Activated T-helper 1 cell treated with anti-CD3 and anti-CD28 coated beads, Interleukin-12 subunit alpha, Interleukin-12 subunit beta, Interleukin-2, Interleukin-4 antibody, amounts not matched to agents 30 ng/mL and 10 ng/mL and 1 ng/mL, durations not matched to agents 14 hours and 24 hours and 36 hours (primary cell): ENCODE data around the gene PER2. TPM values are rescaled to one million over a fixed set of nuclear protein-coding genes. Genes with fewer than 3 reads are reported as not detected.

Experiments used
- DNase-seq: peaks from one replicate; pipeline ENCODE4 v3.0.0; 2021; ENCODE audit warnings: low spot score
- H3K27ac Mint-ChIP-seq: one replicate; pipeline ENCODE4 v1.8.0; 2021; ENCODE audit warnings: mild to moderate bottlenecking, mixed read lengths
- H3K27me3 Mint-ChIP-seq: one replicate; pipeline ENCODE4 v1.8.0; 2022; ENCODE audit warnings: mild to moderate bottlenecking, moderate library complexity, mixed read lengths; ENCODE audit not compliant: insufficient read depth
- H3K36me3 Mint-ChIP-seq: one replicate; pipeline ENCODE4 v1.8.0; 2021; ENCODE audit warnings: low read depth, mixed read lengths
- H3K4me1 Mint-ChIP-seq: one replicate; pipeline ENCODE4 v1.8.0; 2021; ENCODE audit warnings: low read depth, mixed read lengths
- H3K4me3 Mint-ChIP-seq: one replicate; pipeline ENCODE4 v1.8.0; 2021; ENCODE audit warnings: mild to moderate bottlenecking, moderate library complexity, mixed read lengths
- H3K9me3 Mint-ChIP-seq: one replicate; pipeline ENCODE4 v1.8.0; 2021; ENCODE audit warnings: mixed read lengths
- intact Hi-C: fragments of 100-400 bp; cut with micrococcal nuclease; formaldehyde crosslinking; loops from one replicate; pipeline ENCODE4 v1.15.1; 2024
- total RNA-seq: library from RNA; stranded (reverse); gene quantifications from 2 replicates; pipeline ENCODE4 v1.2.3, GENCODE V29; 2022

The PER2 gene
- total RNA-seq, 1 donor from 2014 or later, result 21.2 TPM

DNA sequence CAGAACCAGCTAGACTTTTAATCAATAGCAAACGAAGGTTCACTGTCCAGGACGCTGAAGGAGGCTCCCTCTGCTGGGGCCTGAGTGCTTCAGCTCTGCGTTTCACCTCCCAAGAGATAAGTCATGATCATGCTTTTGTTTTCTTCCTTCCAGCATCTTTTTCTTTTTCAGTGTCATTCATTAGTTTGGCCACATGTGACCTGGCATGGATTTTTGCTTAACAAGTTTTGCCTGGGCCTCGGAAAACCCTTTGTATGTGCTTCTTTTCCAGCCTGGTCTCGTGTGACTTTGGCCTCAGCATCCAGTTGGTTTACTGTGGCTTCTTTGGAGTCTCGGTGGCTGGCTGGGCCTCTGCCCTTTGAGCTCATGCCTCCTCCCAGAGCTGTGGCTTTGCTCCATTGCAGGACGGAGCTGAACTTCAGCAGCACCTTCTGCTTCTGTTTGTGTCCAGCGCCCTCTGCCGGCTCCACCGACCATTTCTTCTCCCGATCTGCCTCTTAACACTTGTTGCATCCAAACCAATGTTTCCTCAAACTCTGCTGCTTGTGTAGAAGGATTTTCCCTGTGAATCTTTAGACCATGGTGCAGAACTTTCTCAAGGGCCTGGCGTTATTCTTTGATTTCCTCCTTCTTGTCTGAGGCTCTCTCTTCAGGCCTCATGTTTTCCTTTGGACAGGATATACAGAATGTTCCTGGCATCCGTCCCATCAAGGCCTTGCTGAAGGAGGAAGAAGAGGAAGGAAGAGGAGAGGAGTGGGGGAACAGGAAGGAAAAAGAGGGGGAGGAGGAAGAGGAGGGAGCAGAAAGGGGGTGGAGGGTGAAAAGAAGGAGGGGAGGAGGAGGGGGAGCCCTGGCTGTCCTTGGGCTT is 25.0 kb downstream of the PER2 start:
- H3K4me1 Mint-ChIP-seq, result peaks cover 7% of the 10 kb centered on the region
- H3K9me3 Mint-ChIP-seq, result no peaks in the 10 kb centered on the region
- peak; percentile 67 for DNase-seq
- intact Hi-C loops, result loop anchor here (1.0 to 5.0 kb wide), 3 partner anchors 106 to 405 kb away; partner anchors contain the start of gene ERFE
- peak overlapping the region; percentile 43 for H3K27ac Mint-ChIP-seq
- H3K27me3 Mint-ChIP-seq, result no peaks in the 10 kb centered on the region
- H3K4me3 Mint-ChIP-seq, result no peak overlapping the region
- peaks cover 21% of the 10 kb centered on the region for H3K36me3 Mint-ChIP-seq

DNA sequence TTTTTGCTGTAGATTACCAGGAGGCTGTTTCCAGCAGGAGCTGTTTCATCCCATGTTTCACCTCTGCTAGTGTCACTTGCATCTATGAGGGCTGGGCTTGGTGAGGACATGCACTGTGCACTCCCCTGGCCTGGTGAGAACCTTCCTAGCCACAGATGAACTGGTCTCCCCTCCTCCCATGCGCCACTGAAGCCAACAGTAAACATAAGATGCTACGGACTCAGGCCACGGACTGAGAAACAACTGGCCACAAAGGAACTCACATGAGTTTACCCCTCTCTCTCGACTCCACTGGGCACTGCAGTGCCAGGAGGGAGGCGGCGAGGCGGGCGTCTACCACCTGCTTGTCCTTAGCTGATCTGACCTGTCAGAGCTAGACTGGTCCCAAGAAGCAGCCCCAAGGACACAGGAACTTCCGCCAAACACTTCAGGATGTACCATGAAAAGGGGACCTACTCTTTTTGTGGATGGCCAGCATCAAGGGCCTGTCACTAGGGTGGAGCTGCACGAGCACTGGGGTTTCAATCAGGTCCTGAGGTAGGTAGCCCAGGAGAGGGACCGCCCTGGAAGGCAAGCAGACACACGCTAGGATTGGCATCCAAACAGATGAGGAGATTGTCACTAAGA is 25.8 kb downstream of the PER2 start:
- Mint-ChIP-seq H3K27me3 (no peaks in the 10 kb centered on the region), H3K27ac (no peak overlapping the region), H3K4me3 (no peak overlapping the region), H3K9me3 (no peaks in the 10 kb centered on the region), H3K36me3 (peaks cover 24% of the 10 kb centered on the region), H3K4me1 (peaks cover 7% of the 10 kb centered on the region)
- intact Hi-C loops, result loop anchor here (1.0 to 5.0 kb wide), 3 partner anchors 105 to 404 kb away; partner anchors contain the start of gene ERFE
- no peak for DNase-seq

DNA sequence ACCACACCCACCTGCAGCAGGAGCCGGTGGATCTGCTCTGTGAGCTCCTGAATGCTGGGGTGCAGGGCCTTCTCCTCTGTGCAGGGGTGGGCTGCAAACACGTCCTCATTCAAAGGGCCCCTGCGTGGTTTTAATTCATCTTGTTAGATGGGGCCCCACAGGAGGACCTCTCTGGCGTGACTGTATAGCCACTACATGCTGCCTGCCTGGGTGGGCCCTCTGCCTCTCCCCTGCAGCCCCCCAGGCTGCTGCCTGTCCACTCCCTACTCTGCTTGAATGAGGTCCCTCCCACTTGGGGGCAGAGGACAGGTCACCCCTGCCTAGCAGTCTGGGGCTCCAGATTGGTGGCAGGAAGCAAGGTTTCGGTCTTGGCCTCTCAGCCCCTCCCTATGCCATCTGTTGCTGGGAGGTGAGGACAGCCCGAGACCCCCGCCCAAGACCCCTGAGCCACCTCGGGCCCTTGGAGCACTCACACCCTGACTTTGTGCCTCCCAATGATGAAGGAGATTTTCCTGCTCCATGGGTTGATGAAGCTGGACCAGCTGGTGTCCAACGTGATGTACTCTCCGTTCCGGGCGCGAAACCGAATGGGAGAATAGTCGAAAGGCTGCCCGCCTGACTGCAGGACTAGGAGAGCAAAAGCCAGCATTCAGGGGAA is 26.6 kb downstream of the PER2 start:
- Mint-ChIP-seq H3K27me3 (no peaks in the 10 kb centered on the region), H3K36me3 (peaks cover 22% of the 10 kb centered on the region), H3K27ac (no peak overlapping the region), H3K4me1 (peaks cover 7% of the 10 kb centered on the region), H3K9me3 (no peaks in the 10 kb centered on the region), H3K4me3 (no peak overlapping the region)
- intact Hi-C loops, result loop anchor here (5.0 kb wide), 1 partner anchor 105 kb away; the partner anchor contains the start of gene ERFE
- no peak for DNase-seq

DNA sequence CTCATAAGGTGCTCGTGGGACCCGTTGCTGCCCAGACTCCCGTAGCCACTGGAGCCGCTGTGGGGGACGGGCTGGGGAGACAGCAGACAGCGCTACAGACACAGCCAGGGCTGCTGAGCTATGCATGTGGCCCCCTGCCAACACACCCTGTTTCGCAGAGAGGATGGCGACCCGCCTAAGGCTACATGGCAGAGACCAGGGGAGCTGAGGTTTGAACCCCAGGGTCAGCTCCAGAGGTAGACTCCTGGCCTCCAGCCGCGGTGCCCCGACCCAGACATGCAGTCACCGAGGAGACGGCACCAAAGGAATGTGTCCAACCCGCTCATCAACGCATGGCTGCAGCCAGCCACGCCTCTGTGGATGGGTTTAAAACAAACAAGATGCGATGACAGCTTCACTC is 27.5 kb downstream of the PER2 start:
- H3K27me3 Mint-ChIP-seq, result no peaks in the 10 kb centered on the region
- no peak overlapping the region for H3K27ac Mint-ChIP-seq
- intact Hi-C loops, result loop anchor here (5.0 kb wide), 1 partner anchor 104 kb away; the partner anchor contains the start of gene ERFE
- no peak overlapping the region for H3K4me3 Mint-ChIP-seq
- peaks cover 24% of the 10 kb centered on the region for H3K36me3 Mint-ChIP-seq
- H3K9me3 Mint-ChIP-seq, result no peaks in the 10 kb centered on the region
- peaks cover 7% of the 10 kb centered on the region for H3K4me1 Mint-ChIP-seq
- no peak for DNase-seq

DNA sequence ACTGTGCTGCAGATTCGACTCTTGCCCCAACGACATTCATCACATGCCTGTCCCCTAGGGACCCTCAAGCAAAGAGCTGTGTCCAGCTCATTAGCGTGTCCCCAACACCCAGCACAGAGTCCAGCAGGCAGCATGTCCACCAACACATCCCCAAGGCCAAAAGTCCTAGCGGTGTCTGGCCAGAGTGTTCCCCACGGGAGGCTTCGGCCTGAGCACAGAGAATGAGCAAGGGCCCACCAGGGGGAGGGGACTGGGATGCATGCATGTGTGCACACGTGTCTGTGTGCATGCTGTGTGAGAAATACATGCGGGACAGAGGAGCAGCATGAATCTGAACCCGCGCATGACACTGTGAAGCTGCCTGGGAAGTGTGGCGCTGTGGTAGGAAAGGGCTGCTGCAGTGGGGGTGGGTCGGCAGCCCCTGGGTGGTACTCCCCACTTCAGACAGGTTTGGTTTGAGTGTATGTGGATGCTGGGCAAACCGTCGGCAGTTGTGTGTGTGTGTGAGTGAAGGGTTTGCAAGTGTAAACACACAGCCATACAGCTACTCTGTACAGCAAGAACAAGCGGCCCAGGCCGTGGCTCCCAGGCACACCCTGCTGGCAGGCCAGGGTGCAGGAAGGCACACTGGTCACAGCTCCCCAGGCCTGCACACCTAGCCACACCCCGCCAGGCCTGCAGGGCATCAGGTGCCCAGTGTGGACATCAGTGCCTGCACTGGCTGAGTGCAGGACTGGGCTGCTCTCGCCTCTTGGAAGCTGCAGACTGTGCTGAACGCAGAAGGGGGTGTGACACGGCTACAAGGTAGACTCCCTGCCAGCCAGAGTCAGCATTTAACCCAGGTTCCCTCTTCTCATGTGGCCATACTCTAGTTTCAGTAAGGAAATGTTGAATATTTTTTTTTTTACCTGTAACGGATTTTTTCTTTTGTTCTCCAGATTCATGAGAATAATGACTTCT is 29.1 kb downstream of the PER2 start:
- no peak for DNase-seq
- Mint-ChIP-seq H3K9me3 (no peaks in the 10 kb centered on the region), H3K4me1 (peaks cover 7% of the 10 kb centered on the region), H3K36me3 (peaks cover 32% of the 10 kb centered on the region), H3K4me3 (no peak overlapping the region), H3K27ac (no peak overlapping the region), H3K27me3 (no peaks in the 10 kb centered on the region)
- intact Hi-C loops, result loop anchor here (5.0 kb wide), 1 partner anchor 102 kb away; the partner anchor contains the start of gene ERFE

DNA sequence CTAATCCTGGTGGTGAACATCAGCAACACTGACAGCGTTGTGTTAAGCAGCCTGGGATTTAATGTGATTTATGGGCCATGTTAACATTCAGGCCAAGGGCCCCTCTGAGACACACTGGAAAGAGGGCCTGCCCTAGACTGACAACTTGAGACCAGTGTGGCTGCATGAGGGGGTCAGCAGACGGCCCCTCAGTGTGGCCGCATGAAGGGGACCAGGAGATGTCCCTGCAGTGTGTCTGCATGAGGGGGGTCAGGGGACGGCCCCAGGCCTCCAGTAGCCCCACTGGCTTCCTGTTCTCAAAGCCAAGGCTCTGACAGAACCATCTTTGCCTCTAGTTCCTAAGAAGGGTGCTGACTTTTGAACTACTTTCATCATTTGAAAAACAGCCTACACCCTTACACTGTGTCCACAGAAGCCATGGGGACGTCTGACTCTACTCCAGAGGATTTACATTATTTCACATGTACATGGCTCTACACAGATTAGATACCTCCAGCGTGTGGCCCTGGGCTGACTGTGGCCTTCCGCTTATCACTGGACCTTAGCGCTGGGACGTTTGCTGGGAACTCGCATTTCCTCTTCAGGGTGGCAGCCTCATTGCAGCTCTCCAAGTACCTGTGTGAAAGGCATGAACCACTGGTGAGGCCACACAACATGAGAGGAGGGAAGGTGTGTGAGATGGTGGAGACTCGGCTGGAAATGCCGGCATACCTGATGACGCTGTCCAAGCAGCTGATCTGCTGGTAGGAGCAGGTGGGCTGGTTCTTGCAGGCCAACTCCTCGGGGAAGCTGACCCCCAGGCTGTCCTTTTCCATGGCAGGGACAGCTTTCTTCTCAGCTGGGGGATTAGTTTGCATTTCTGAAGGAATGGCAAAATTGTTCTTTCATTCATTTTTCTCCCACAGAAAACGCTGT is 30.4 kb downstream of the PER2 start:
- Mint-ChIP-seq H3K27ac (no peak overlapping the region), H3K9me3 (no peaks in the 10 kb centered on the region), H3K27me3 (no peaks in the 10 kb centered on the region), H3K36me3 (peaks cover 26% of the 10 kb centered on the region), H3K4me3 (no peak overlapping the region), H3K4me1 (no peaks in the 10 kb centered on the region)
- intact Hi-C loops, result no loop called here
- no peak for DNase-seq

DNA sequence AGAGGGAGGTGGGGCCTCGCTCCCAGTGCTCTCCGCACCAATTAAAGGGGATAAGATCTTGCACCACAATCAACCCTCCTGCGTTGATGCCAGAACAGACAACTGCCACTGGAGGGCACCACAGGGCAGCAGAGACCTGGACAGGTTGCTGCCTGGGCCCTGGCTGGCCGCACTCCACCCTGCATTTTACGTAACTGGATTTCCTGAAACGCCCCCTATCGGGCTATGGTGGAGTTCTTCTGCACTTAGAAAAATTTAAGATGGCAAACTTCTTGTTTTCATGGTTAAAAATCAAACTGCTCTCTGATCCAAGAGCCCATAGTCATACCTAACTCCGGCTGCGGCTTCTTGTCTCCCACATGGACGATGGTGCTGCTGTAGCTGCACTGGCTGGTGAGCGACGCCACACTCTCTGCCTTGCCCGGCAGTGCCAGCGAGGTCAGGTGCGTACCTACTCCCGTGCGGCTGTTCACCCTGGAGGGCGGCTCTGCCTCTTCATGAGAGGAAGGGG is 31.8 kb downstream of the PER2 start:
- Mint-ChIP-seq H3K27me3 (no peaks in the 10 kb centered on the region), H3K9me3 (no peaks in the 10 kb centered on the region), H3K27ac (no peak overlapping the region), H3K4me1 (no peaks in the 10 kb centered on the region), H3K36me3 (peaks cover 26% of the 10 kb centered on the region), H3K4me3 (no peak overlapping the region)
- intact Hi-C loops, result no loop called here
- DNase-seq, result peak; percentile 49

DNA sequence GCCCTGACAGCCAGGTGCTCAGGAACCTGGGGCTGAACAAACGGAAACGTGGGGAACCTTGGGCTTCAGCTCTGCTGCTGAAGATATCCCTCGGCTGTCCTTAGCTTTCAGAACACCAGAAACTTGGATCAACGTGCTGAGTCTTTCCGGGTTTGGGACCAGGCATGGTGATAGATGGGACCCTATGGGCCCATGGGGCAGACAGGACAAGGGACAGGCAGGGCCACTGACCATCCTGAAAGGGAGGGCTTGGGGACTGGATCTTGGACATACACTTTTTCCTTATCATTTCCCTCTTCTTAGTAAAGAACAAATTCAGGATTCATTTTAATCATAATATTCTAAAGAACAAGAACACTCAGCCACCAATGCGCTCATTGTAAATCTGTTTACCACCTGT is 32.3 kb downstream of the PER2 start:
- Mint-ChIP-seq H3K27ac (no peak overlapping the region), H3K4me1 (no peaks in the 10 kb centered on the region), H3K36me3 (peaks cover 26% of the 10 kb centered on the region), H3K9me3 (no peaks in the 10 kb centered on the region), H3K27me3 (no peaks in the 10 kb centered on the region), H3K4me3 (no peak overlapping the region)
- no peak for DNase-seq
- intact Hi-C loops, result no loop called here

DNA sequence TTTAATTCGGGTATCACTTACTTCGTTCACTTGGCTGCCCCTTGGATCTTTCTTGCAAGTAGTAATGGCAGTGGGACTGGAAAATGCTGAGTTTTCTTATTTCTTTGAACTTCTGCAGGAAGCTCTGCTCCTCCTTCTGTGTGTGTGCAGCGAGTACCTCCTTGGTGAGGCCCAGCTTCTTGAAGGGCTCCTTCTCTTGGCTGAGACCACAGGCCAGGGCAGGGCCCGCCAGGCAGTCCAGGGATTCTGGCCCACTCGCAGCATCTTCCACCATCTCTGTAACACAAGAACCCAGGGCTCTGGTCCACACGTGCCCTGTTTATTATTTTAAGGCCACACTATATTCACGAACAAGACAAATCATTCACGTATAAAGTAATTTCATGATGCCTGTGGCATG is 32.8 kb downstream of the PER2 start:
- Mint-ChIP-seq H3K27me3 (no peaks in the 10 kb centered on the region), H3K4me1 (no peaks in the 10 kb centered on the region), H3K27ac (no peak overlapping the region), H3K4me3 (no peak overlapping the region), H3K9me3 (no peaks in the 10 kb centered on the region), H3K36me3 (peaks cover 26% of the 10 kb centered on the region)
- intact Hi-C loops, result no loop called here
- DNase-seq, result no peak

DNA sequence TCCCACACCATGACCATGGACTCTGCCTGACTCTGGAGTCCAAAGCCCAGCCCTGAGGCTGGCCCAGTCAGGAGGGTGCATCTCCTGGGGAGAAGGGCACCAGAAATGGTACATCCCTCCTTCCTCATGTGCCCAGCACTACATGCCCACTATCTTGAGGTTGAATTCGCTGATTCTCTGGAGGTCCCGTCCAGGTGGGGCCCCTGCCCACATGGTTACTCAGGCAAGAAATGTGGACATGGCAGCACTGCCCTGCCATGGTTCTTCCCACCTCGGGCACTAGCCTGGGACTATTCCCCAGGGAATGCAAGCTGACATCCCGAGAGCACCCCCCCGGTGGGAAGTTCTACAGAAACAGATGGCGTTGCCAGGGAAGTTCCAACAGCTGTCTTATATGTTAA is 33.3 kb downstream of the PER2 start:
- no peak for DNase-seq
- intact Hi-C loops, result no loop called here
- H3K27ac Mint-ChIP-seq, result no peak overlapping the region
- H3K9me3 Mint-ChIP-seq, result no peaks in the 10 kb centered on the region
- H3K4me3 Mint-ChIP-seq, result no peak overlapping the region
- no peaks in the 10 kb centered on the region for H3K27me3 Mint-ChIP-seq
- peaks cover 23% of the 10 kb centered on the region for H3K36me3 Mint-ChIP-seq
- no peaks in the 10 kb centered on the region for H3K4me1 Mint-ChIP-seq

DNA sequence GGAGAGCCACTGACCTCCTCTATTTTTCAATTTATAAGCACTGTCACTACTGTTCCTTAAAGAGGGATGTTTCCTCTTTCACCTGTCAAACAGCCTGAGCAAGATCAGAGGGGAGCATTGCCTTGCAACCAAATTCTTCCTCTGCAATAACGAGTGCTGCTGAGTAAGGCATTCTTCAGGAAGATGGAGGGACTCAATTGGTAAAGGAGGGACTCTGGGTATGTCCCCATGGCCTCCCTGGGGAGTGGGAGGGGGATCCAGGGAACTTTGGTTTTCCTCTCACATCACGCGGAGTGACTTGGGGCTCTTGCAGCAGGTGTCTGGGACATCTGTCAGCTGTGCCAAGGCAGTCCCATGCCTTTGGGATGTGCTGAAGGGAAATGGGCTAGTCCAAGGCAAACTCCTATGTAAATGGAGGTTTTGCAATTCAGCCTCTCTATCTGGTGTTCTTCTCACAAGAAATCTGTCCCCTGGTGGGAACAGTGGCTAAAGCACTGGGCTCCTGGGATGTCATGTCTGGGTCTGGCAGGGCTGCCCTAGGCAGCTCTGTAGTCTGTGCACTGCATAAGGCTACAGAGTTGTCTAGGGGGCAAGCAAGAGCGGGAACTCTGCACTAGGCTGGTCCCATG is 34.2 kb downstream of the PER2 start:
- no peaks in the 10 kb centered on the region for H3K9me3 Mint-ChIP-seq
- H3K36me3 Mint-ChIP-seq, result peaks cover 21% of the 10 kb centered on the region
- no peaks in the 10 kb centered on the region for H3K27me3 Mint-ChIP-seq
- no peak overlapping the region for H3K4me3 Mint-ChIP-seq
- no peak for DNase-seq
- H3K27ac Mint-ChIP-seq, result no peak overlapping the region
- intact Hi-C loops, result no loop called here
- H3K4me1 Mint-ChIP-seq, result no peaks in the 10 kb centered on the region
